ENCODE data around the gene ZDHHC3.

The ZDHHC3 gene

DNA sequence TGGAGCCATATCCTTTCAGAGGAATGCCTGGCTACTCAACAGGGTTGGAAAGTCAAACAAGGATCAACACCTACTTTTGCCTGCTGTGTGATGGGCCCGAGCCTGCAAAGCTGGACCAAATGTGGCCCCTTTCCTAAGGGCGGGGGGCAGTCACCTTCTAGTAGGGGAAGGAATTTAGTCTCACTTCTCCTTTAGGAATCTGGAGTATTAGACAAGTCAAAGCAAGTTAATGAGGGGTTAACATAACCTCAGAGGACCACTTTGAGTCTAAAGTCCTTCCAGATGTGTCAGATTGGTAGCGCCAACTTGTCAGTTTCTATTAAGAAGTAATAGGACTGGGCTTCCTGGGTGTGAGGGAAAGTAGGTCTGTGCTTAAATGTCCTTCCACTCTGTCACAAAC is 6.8 kb upstream of the ZDHHC3 start:
- H2AFZ ChIP-seq (ENCODE audit: low read depth): no peak overlapping the region
- H3K79me2 ChIP-seq (ENCODE audit: insufficient read depth, low read depth): peaks cover 85% of the 10 kb centered on the region
- H3K9ac ChIP-seq: no peak overlapping the region
- H3K4me3 ChIP-seq (IDR thresholded peaks at IDR 0.05; ENCODE audit: insufficient read depth, low read depth, low read length): no peak overlapping the region
- H3K27me3 ChIP-seq (ENCODE audit: insufficient read depth, low read depth): no peaks in the 10 kb centered on the region
- H3K4me2 ChIP-seq: peak overlapping the region; percentile 50; the same call in 1 of the 2 replicates
- H4K20me1 ChIP-seq (ENCODE audit: insufficient read depth): no peaks in the 10 kb centered on the region
- no peaks in the 10 kb centered on the region for H3K36me3 ChIP-seq (ENCODE audit: insufficient read depth)
- H3K27ac ChIP-seq: peak overlapping the region; percentile 90
- TF ChIP-seq, protein P1, sequence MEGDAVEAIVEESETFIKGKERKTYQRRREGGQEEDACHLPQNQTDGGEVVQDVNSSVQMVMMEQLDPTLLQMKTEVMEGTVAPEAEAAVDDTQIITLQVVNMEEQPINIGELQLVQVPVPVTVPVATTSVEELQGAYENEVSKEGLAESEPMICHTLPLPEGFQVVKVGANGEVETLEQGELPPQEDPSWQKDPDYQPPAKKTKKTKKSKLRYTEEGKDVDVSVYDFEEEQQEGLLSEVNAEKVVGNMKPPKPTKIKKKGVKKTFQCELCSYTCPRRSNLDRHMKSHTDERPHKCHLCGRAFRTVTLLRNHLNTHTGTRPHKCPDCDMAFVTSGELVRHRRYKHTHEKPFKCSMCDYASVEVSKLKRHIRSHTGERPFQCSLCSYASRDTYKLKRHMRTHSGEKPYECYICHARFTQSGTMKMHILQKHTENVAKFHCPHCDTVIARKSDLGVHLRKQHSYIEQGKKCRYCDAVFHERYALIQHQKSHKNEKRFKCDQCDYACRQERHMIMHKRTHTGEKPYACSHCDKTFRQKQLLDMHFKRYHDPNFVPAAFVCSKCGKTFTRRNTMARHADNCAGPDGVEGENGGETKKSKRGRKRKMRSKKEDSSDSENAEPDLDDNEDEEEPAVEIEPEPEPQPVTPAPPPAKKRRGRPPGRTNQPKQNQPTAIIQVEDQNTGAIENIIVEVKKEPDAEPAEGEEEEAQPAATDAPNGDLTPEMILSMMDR (conservative IDR thresholded peaks at IDR 0.05; ENCODE audit: low read depth, low read length): no peak
- H3K4me1 ChIP-seq (ENCODE audit: low read depth, poor library complexity, severe bottlenecking): peaks cover 77% of the 10 kb centered on the region

- Histone ChIP-seq H3K4me3 (IDR thresholded peaks at IDR 0.05; ENCODE audit: insufficient read depth, low read depth, low read length) (no peak overlapping the region), H3K27ac (peak overlapping the region; percentile 90), H3K9ac (peak overlapping the region; percentile 39; the same call in 1 of the 2 replicates), H2AFZ (ENCODE audit: low read depth) (no peak overlapping the region), H3K4me1 (ENCODE audit: low read depth, poor library complexity, severe bottlenecking) (peaks cover 78% of the 10 kb centered on the region), H4K20me1 (ENCODE audit: insufficient read depth) (no peaks in the 10 kb centered on the region), H3K27me3 (ENCODE audit: insufficient read depth, low read depth) (no peaks in the 10 kb centered on the region), H3K4me2 (peak overlapping the region; percentile 82), H3K36me3 (ENCODE audit: insufficient read depth) (no peaks in the 10 kb centered on the region), H3K79me2 (ENCODE audit: insufficient read depth, low read depth) (peaks cover 86% of the 10 kb centered on the region)
- TF ChIP-seq, protein P1 (conservative IDR thresholded peaks at IDR 0.05; ENCODE audit: low read depth, low read length): no peak
Measured at GRCh38 chr3:44981751-44982150, 5.8 kb upstream of the ZDHHC3 start.

- peaks cover 78% of the 10 kb centered on the region for H3K4me1 ChIP-seq (ENCODE audit: low read depth, poor library complexity, severe bottlenecking)
- H3K36me3 ChIP-seq (ENCODE audit: insufficient read depth): no peaks in the 10 kb centered on the region
Measured at GRCh38 chr3:44981220-44981619, 5.2 kb upstream of the ZDHHC3 start.

GRCh38 chr3:44974416-44974815 is 1.6 kb downstream of the ZDHHC3 start:
- no peaks in the 10 kb centered on the region for H3K36me3 ChIP-seq (ENCODE audit: insufficient read depth)
- no peak overlapping the region for H3K9ac ChIP-seq
- TF ChIP-seq, protein P1 (conservative IDR thresholded peaks at IDR 0.05; ENCODE audit: low read depth, low read length): no peak
- no peak overlapping the region for H3K4me3 ChIP-seq (IDR thresholded peaks at IDR 0.05; ENCODE audit: insufficient read depth, low read depth, low read length)
- H3K4me1 ChIP-seq (ENCODE audit: low read depth, poor library complexity, severe bottlenecking): peaks cover 36% of the 10 kb centered on the region
- H3K27ac ChIP-seq: no peak overlapping the region
- H3K4me2 ChIP-seq: peak overlapping the region; percentile 49; the same call in 1 of the 2 replicates
- peaks cover 57% of the 10 kb centered on the region for H3K79me2 ChIP-seq (ENCODE audit: insufficient read depth, low read depth)
- H4K20me1 ChIP-seq (ENCODE audit: insufficient read depth): no peaks in the 10 kb centered on the region
- H3K27me3 ChIP-seq (ENCODE audit: insufficient read depth, low read depth): no peaks in the 10 kb centered on the region
- no peak overlapping the region for H2AFZ ChIP-seq (ENCODE audit: low read depth)

More at GRCh38 chr3:44981220-44981619, 5.2 kb upstream of the ZDHHC3 start:
- TF ChIP-seq, protein P1 (conservative IDR thresholded peaks at IDR 0.05; ENCODE audit: low read depth, low read length): no peak
- Histone ChIP-seq H3K4me3 (IDR thresholded peaks at IDR 0.05; ENCODE audit: insufficient read depth, low read depth, low read length) (no peak overlapping the region), H3K9ac (peak overlapping the region; percentile 39; the same call in 1 of the 2 replicates), H3K27me3 (ENCODE audit: insufficient read depth, low read depth) (no peaks in the 10 kb centered on the region), H3K27ac (peak overlapping the region; percentile 90), H3K79me2 (ENCODE audit: insufficient read depth, low read depth) (peaks cover 88% of the 10 kb centered on the region), H4K20me1 (ENCODE audit: insufficient read depth) (no peaks in the 10 kb centered on the region), H2AFZ (ENCODE audit: low read depth) (no peak overlapping the region), H3K4me2 (peak overlapping the region; percentile 82)
